KOPT-K1 (cell line): Measurements from ENCODE around the gene RHOJ.
"Not testable (repeated sequence)": the region's sequence is repeated elsewhere in the genome, so short reads cannot be mapped to it uniquely, and the experiment has no call there.

Experiments
- H3K27ac ChIP-seq: fragments of 200-600 bp; sonication (generic); 2 replicates; pipeline ENCODE4 v1.5.1; 2016; ENCODE audit warnings: antibody characterized with exemption, mild to moderate bottlenecking, low read depth, low read length; ENCODE audit not compliant: poor library complexity, severe bottlenecking
- H3K36me3 ChIP-seq: fragments of 200-600 bp; sonication (generic); 2 replicates; pipeline ENCODE4 v1.5.1; 2017; ENCODE audit warnings: antibody characterized with exemption, mild to moderate bottlenecking, low read length, moderate library complexity; ENCODE audit not compliant: insufficient read depth
- H3K9me3 ChIP-seq: fragments of 200-600 bp; sonication (generic); 2 replicates; pipeline ENCODE4 v1.5.1; 2017; ENCODE audit warnings: antibody characterized with exemption, low read length, mild to moderate bottlenecking; ENCODE audit not compliant: insufficient read depth, poor library complexity, severe bottlenecking

The RHOJ gene

GRCh38 chr14:63288853-63289252 lies 84.6 kb downstream of the RHOJ start:
- no peak overlapping the region for H3K27ac ChIP-seq
- no peaks in the 10 kb centered on the region for H3K36me3 ChIP-seq
- no peaks in the 10 kb centered on the region for H3K9me3 ChIP-seq

GRCh38 chr14:63290741-63291430 lies 86.6 kb downstream of the RHOJ start:
- no peak overlapping the region for H3K27ac ChIP-seq
- no peaks in the 10 kb centered on the region for H3K36me3 ChIP-seq

GRCh38 chr14:63292805-63293204 lies 88.6 kb downstream of the RHOJ start:
- Histone ChIP-seq H3K9me3 (no peaks in the 10 kb centered on the region), H3K27ac (no peak overlapping the region), H3K36me3 (no peaks in the 10 kb centered on the region)

More at GRCh38 chr14:63290741-63291430, 86.6 kb downstream of the RHOJ start:
- no peaks in the 10 kb centered on the region for H3K9me3 ChIP-seq

GRCh38 chr14:63295231-63295685 lies 91.0 kb downstream of the RHOJ start:
- H3K27ac ChIP-seq = no peak overlapping the region
- H3K9me3 ChIP-seq = no peaks in the 10 kb centered on the region
- H3K36me3 ChIP-seq = no peaks in the 10 kb centered on the region

GRCh38 chr14:63296060-63296563 lies 91.9 kb downstream of the RHOJ start:
- Histone ChIP-seq H3K9me3 (no peaks in the 10 kb centered on the region), H3K27ac (no peak overlapping the region), H3K36me3 (no peaks in the 10 kb centered on the region)

- no peaks in the 10 kb centered on the region for H3K9me3 ChIP-seq
- no peak overlapping the region for H3K27ac ChIP-seq
- no peaks in the 10 kb centered on the region for H3K36me3 ChIP-seq
Observed at GRCh38 chr14:63297372-63298063, 93.3 kb downstream of the RHOJ start.

GRCh38 chr14:63299351-63300110 lies 95.3 kb downstream of the RHOJ start:
- H3K36me3 ChIP-seq = no peaks in the 10 kb centered on the region
- H3K27ac ChIP-seq = no peak overlapping the region
- H3K9me3 ChIP-seq = no peaks in the 10 kb centered on the region

GRCh38 chr14:63300854-63301253 lies 96.6 kb downstream of the RHOJ start:
- Histone ChIP-seq H3K9me3 (no peaks in the 10 kb centered on the region), H3K36me3 (no peaks in the 10 kb centered on the region), H3K27ac (no peak overlapping the region)

GRCh38 chr14:63301891-63302534 lies 97.8 kb downstream of the RHOJ start:
- H3K9me3 ChIP-seq = no peaks in the 10 kb centered on the region
- no peaks in the 10 kb centered on the region for H3K36me3 ChIP-seq
- no peak overlapping the region for H3K27ac ChIP-seq

- H3K9me3 ChIP-seq, H3K36me3 ChIP-seq, H3K27ac ChIP-seq: not testable (repeated sequence)
Observed at GRCh38 chr14:63304429-63304828, 100.2 kb downstream of the RHOJ start.

GRCh38 chr14:63308723-63309317 lies 104.6 kb downstream of the RHOJ start:
- Histone ChIP-seq H3K9me3 (no peaks in the 10 kb centered on the region), H3K27ac (no peak overlapping the region), H3K36me3 (no peaks in the 10 kb centered on the region)

- no peaks in the 10 kb centered on the region for H3K36me3 ChIP-seq
- no peak within 1 kb of the TSS for H3K27ac ChIP-seq
- H3K9me3 ChIP-seq = no peaks in the 10 kb centered on the region
Observed at GRCh38 chr14:63318835-63319234, 114.6 kb downstream of the RHOJ start, which contains the start of gene GPHB5. Gene GPHB5 (minus strand): TSS chr14:63318935. CDS start chr14:63317849, 1,086 bp downstream.

GRCh38 chr14:63322472-63322871 lies 118.2 kb downstream of the RHOJ start:
- no peaks in the 10 kb centered on the region for H3K36me3 ChIP-seq
- H3K9me3 ChIP-seq = no peaks in the 10 kb centered on the region
- H3K27ac ChIP-seq = no peak overlapping the region

- Histone ChIP-seq H3K36me3 (no peaks in the 10 kb centered on the region), H3K27ac (no peak overlapping the region), H3K9me3 (no peaks in the 10 kb centered on the region)
Observed at GRCh38 chr14:63322897-63323573, 118.8 kb downstream of the RHOJ start.
